ENCODE measurements around the gene KCNIP1.

The KCNIP1 gene

GRCh38 chr5:170503990-170504596 lies at the start of gene KCNIP1:
TSS of gene KCNIP1 (plus strand) at chr5:170504020.
- no peak within 1 kb of the TSS for H3K27ac Mint-ChIP-seq
- peaks cover 55% of the 10 kb centered on the region for H3K27me3 Mint-ChIP-seq
- no peaks in the 10 kb centered on the region for H3K36me3 Mint-ChIP-seq (ENCODE audit: low read depth)
- H3K4me1 Mint-ChIP-seq (ENCODE audit: low read depth) = peaks cover 14% of the 10 kb centered on the region
- H3K4me3 Mint-ChIP-seq = no peak within 1 kb of the TSS
- H3K9me3 Mint-ChIP-seq = no peaks in the 10 kb centered on the region
- intact Hi-C loops (cut with micrococcal nuclease) = no loop called here

- Mint-ChIP-seq H3K36me3 (ENCODE audit: low read depth) (no peaks in the 10 kb centered on the region), H3K4me3 (no peak overlapping the region), H3K4me1 (ENCODE audit: low read depth) (no peaks in the 10 kb centered on the region), H3K27ac (no peak overlapping the region), H3K27me3 (peaks cover 3% of the 10 kb centered on the region), H3K9me3 (peaks cover 20% of the 10 kb centered on the region)
- intact Hi-C loops (cut with micrococcal nuclease) = no loop called here
Measured at GRCh38 chr5:170463426-170463825, 40.4 kb upstream of the KCNIP1 start.

DNA sequence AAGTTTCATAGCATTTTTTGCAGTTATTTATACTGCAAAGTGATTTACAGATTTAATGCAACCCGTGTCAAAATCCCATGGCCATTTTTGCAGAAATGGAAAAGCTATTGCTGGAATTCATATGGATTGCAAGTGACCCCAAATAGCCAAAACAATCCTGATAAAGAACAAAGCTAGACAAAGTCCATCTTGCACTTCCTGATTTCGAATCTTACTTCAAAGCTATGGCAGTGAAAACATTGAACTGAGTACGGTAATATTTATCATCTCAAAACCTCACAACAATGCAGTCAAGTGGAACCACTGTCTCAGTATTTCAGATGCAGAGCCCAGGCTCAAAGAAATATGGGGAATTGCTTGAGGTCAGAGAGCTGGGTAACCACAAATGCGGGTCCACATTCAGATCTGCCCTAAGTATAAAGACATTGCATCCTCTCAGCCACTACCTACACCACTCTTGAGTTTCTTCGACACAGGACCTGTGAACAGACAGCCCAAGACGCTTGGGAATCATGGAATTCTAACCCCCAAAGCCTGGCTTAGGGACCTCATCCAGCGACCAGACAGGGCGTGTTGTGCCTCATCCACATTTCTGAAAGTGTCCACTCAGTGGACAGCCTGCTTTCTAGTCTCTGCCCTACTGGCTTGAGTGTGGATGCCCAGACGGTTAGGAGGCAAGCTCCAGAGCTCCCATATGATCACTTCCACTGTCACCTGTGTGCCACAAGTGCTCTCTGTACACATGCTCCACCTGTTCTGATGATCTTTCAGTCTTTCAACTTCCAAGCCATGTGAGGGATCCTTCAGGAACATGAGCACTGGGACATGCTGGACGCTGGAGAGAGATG lies 39.3 kb upstream of the KCNIP1 start:
- H3K27ac Mint-ChIP-seq = no peak overlapping the region
- H3K4me3 Mint-ChIP-seq = no peak overlapping the region
- intact Hi-C loops (cut with micrococcal nuclease) = no loop called here
- peaks cover 5% of the 10 kb centered on the region for H3K4me1 Mint-ChIP-seq (ENCODE audit: low read depth)
- peaks cover 3% of the 10 kb centered on the region for H3K27me3 Mint-ChIP-seq
- peaks cover 17% of the 10 kb centered on the region for H3K9me3 Mint-ChIP-seq
- no peaks in the 10 kb centered on the region for H3K36me3 Mint-ChIP-seq (ENCODE audit: low read depth)

DNA sequence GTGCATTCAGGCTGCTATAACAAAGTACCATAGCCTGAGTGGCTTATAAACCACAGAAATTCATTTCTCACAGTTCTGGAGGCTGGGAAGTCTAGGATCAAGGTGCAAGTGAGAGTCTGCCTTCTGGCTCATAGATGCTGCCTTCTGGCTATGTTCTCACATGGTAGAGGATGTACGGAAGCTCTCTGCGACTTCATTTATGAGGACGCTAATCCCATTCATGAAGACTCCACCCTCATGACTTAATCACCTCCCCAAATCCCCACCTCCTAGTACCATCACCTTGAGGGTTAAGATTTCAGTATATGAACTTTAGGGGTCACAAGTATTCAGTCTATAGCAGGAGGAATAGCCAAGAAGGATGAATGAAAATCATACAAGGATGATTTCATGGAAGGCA lies 37.3 kb upstream of the KCNIP1 start:
- H3K4me1 Mint-ChIP-seq (ENCODE audit: low read depth) = peaks cover 10% of the 10 kb centered on the region
- intact Hi-C loops (cut with micrococcal nuclease) = no loop called here
- H3K9me3 Mint-ChIP-seq = no peaks in the 10 kb centered on the region
- H3K27ac Mint-ChIP-seq = no peak overlapping the region
- no peak overlapping the region for H3K4me3 Mint-ChIP-seq
- no peaks in the 10 kb centered on the region for H3K36me3 Mint-ChIP-seq (ENCODE audit: low read depth)
- peaks cover 1% of the 10 kb centered on the region for H3K27me3 Mint-ChIP-seq

DNA sequence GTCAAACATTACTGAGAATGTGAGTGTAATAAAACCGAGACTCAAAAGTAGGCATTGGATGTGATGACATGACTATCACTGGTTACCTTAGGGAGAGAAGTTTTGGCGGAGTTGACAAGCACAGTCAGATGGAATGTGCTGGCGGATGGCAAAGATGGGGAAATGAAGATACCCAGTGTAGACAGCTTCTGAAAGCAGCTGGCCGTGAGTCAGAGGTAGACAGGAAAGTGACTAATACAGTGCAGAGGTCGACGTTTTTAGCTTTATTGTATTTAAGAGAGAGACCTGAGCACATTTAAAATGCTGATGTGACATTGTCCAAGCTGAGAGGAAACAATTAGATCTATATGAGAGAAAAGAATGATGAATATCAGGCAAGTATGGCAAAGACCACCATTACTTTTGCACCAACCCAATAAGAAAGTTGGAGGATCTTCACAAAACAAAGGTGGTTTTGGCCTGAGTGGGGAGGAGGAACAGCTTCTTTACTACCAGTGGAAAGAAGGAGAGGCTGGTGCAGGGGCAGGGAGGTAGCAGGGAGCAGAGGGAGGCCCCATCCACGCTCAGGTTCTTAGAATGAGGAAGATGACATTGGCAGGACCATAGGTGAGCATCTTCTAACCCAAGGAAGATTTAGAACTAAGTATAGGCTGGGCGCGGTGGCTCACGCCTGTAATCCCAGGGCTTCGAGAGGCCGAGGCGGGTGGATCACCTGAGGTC lies 36.7 kb upstream of the KCNIP1 start:
- no peaks in the 10 kb centered on the region for H3K36me3 Mint-ChIP-seq (ENCODE audit: low read depth)
- H3K4me3 Mint-ChIP-seq = no peak overlapping the region
- intact Hi-C loops (cut with micrococcal nuclease) = no loop called here
- peaks cover 16% of the 10 kb centered on the region for H3K4me1 Mint-ChIP-seq (ENCODE audit: low read depth)
- H3K27me3 Mint-ChIP-seq = no peaks in the 10 kb centered on the region
- no peaks in the 10 kb centered on the region for H3K9me3 Mint-ChIP-seq
- H3K27ac Mint-ChIP-seq = no peak overlapping the region

DNA sequence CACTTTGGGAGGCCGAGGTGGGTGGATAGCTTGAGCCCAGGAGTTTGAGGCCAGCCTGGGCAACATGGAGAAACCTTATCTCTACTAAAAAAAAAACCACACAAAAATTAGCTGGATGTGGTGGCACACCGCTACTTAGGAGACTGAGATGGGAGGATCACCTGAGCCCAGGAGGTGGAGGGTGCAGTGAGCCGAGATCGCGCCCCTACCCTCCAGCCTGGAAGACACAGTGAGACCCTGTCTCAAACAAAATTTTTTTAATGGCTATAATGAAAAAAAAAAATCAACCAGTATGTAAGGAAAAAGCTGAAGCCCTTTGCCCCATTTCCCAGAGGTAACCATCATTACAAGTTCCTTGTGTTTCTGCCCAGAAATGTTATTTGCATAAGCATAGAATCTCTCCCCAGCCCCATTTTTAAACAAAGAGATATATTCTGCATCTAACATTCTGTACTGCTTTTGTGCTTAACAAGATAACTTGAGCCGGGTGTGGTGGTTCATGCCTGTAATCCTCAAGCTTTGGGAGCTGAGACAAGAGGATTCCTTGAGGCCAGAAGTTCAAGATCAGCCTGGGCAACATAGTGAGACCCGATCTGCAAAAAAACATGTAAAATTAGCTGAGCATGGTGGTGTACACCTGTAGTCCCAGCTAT lies 35.1 kb upstream of the KCNIP1 start:
- peaks cover 17% of the 10 kb centered on the region for H3K4me1 Mint-ChIP-seq (ENCODE audit: low read depth)
- H3K36me3 Mint-ChIP-seq (ENCODE audit: low read depth) = no peaks in the 10 kb centered on the region
- no peaks in the 10 kb centered on the region for H3K9me3 Mint-ChIP-seq
- H3K27ac Mint-ChIP-seq = no peak overlapping the region
- H3K4me3 Mint-ChIP-seq = no peak overlapping the region
- H3K27me3 Mint-ChIP-seq = no peaks in the 10 kb centered on the region
- intact Hi-C loops (cut with micrococcal nuclease) = no loop called here

GRCh38 chr5:170469414-170469813 lies 34.4 kb upstream of the KCNIP1 start:
- H3K9me3 Mint-ChIP-seq = no peaks in the 10 kb centered on the region
- peaks cover 17% of the 10 kb centered on the region for H3K4me1 Mint-ChIP-seq (ENCODE audit: low read depth)
- H3K36me3 Mint-ChIP-seq (ENCODE audit: low read depth) = no peaks in the 10 kb centered on the region
- no peak overlapping the region for H3K4me3 Mint-ChIP-seq
- intact Hi-C loops (cut with micrococcal nuclease) = no loop called here
- H3K27ac Mint-ChIP-seq = no peak overlapping the region
- H3K27me3 Mint-ChIP-seq = no peaks in the 10 kb centered on the region

DNA sequence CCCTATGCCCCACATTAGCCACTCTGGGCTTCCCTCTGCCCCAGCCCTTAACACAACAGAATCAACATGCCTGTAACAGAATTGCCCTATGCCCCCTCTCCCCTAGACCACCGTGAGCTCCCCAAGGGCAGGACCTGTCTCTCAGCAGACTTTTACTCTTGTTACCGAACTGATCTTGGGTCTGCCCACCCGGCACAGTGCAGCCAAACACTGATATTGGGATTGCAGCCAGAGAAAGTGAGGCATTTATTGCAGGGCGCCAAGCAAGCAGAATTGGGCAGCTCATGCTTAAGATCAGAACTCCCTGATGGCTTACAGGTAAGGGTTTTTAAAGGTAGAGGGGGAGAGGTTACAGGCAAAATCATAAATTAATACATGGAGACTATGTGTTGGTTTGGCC lies 33.5 kb upstream of the KCNIP1 start:
- Mint-ChIP-seq H3K4me3 (no peak overlapping the region), H3K27me3 (no peaks in the 10 kb centered on the region), H3K9me3 (no peaks in the 10 kb centered on the region), H3K27ac (no peak overlapping the region), H3K36me3 (ENCODE audit: low read depth) (no peaks in the 10 kb centered on the region), H3K4me1 (ENCODE audit: low read depth) (peaks cover 21% of the 10 kb centered on the region)
- intact Hi-C loops (cut with micrococcal nuclease) = no loop called here

GRCh38 chr5:170470808-170471404 lies 32.9 kb upstream of the KCNIP1 start:
- no peaks in the 10 kb centered on the region for H3K27me3 Mint-ChIP-seq
- H3K36me3 Mint-ChIP-seq (ENCODE audit: low read depth) = no peaks in the 10 kb centered on the region
- peaks cover 27% of the 10 kb centered on the region for H3K4me1 Mint-ChIP-seq (ENCODE audit: low read depth)
- H3K4me3 Mint-ChIP-seq = no peak overlapping the region
- intact Hi-C loops (cut with micrococcal nuclease) = no loop called here
- H3K27ac Mint-ChIP-seq = no peak overlapping the region
- no peaks in the 10 kb centered on the region for H3K9me3 Mint-ChIP-seq

GRCh38 chr5:170471551-170472178 lies 32.2 kb upstream of the KCNIP1 start:
- intact Hi-C loops (cut with micrococcal nuclease) = no loop called here
- Mint-ChIP-seq H3K36me3 (ENCODE audit: low read depth) (no peaks in the 10 kb centered on the region), H3K27ac (no peak overlapping the region), H3K27me3 (no peaks in the 10 kb centered on the region), H3K4me1 (ENCODE audit: low read depth) (peaks cover 33% of the 10 kb centered on the region), H3K4me3 (no peak overlapping the region), H3K9me3 (no peaks in the 10 kb centered on the region)

GRCh38 chr5:170473642-170474041 lies 30.2 kb upstream of the KCNIP1 start:
- intact Hi-C loops (cut with micrococcal nuclease) = no loop called here
- Mint-ChIP-seq H3K27me3 (no peaks in the 10 kb centered on the region), H3K27ac (no peak overlapping the region), H3K36me3 (ENCODE audit: low read depth) (no peaks in the 10 kb centered on the region), H3K9me3 (no peaks in the 10 kb centered on the region), H3K4me1 (ENCODE audit: low read depth) (peaks cover 38% of the 10 kb centered on the region), H3K4me3 (no peak overlapping the region)

GRCh38 chr5:170474489-170475274 lies 29.1 kb upstream of the KCNIP1 start:
- no peak overlapping the region for H3K4me3 Mint-ChIP-seq
- intact Hi-C loops (cut with micrococcal nuclease) = no loop called here
- no peaks in the 10 kb centered on the region for H3K9me3 Mint-ChIP-seq
- no peaks in the 10 kb centered on the region for H3K36me3 Mint-ChIP-seq (ENCODE audit: low read depth)
- H3K4me1 Mint-ChIP-seq (ENCODE audit: low read depth) = peaks cover 35% of the 10 kb centered on the region
- H3K27ac Mint-ChIP-seq = peak overlapping the region; percentile 77
- H3K27me3 Mint-ChIP-seq = no peaks in the 10 kb centered on the region

Measured in dendritic cell treated with granulocyte-macrophage colony-stimulating factor and Interleukin-4, amounts not matched to agents 40 ng/mL and 50 ng/mL, for 4 days (primary cell).